Fibroblast of the aortic adventitia (primary cell): ENCODE measurements around the gene NT5C3B. TPM values are rescaled to one million over a fixed set of nuclear protein-coding genes. Genes with fewer than 3 reads are reported as not detected.

Experiments used
- DNase-seq: peaks from one replicate; pipeline ENCODE4 v3.0.0-alpha.2; 2010; ENCODE audit warnings: low read depth
- H3K4me3 ChIP-seq: 2 replicates; pipeline ENCODE4 v1.5.1; 2011; ENCODE audit warnings: low read depth, mild to moderate bottlenecking, control low read depth, low read length, moderate library complexity
- total RNA-seq: library from RNA; depleted of rRNA; stranded (reverse); fragments of >200 nt; gene quantifications from 2 replicates; pipeline ENCODE4 v1.2.3, GENCODE V29; 2012; ENCODE audit warnings: low replicate concordance
- TF ChIP-seq, protein P1 (sequence below): IDR thresholded peaks from 2 replicates; pipeline ENCODE4 v1.5.1; 2011; ENCODE audit warnings: mild to moderate bottlenecking, low read length, control low read depth, inconsistent platforms; ENCODE audit not compliant: insufficient read depth

NT5C3B gene
- total RNA-seq, 1 donor: 93.2 TPM

DNA sequence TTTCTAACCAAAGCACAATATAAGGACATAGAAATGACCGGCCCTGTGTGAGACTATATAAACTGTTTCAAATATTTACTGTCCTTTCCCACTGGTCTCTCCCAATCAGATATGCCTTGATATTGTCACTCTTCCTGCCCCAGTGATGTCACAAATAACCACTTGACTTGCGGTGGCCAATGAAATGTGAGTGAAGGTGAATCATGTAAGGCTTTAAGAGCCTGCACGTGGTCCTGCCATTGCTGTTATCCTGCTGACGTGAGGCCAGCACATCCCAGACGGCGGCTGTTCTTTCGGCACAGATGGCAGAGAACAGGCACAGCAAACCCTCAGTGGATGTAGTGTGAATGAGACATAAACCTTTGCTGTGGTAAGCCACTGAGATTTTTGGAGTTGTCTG lies 34.6 kb upstream of the NT5C3B start:
- TF ChIP-seq, protein P1, sequence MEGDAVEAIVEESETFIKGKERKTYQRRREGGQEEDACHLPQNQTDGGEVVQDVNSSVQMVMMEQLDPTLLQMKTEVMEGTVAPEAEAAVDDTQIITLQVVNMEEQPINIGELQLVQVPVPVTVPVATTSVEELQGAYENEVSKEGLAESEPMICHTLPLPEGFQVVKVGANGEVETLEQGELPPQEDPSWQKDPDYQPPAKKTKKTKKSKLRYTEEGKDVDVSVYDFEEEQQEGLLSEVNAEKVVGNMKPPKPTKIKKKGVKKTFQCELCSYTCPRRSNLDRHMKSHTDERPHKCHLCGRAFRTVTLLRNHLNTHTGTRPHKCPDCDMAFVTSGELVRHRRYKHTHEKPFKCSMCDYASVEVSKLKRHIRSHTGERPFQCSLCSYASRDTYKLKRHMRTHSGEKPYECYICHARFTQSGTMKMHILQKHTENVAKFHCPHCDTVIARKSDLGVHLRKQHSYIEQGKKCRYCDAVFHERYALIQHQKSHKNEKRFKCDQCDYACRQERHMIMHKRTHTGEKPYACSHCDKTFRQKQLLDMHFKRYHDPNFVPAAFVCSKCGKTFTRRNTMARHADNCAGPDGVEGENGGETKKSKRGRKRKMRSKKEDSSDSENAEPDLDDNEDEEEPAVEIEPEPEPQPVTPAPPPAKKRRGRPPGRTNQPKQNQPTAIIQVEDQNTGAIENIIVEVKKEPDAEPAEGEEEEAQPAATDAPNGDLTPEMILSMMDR: no peak
- H3K4me3 ChIP-seq: no peak overlapping the region
- DNase-seq: no peak

DNA sequence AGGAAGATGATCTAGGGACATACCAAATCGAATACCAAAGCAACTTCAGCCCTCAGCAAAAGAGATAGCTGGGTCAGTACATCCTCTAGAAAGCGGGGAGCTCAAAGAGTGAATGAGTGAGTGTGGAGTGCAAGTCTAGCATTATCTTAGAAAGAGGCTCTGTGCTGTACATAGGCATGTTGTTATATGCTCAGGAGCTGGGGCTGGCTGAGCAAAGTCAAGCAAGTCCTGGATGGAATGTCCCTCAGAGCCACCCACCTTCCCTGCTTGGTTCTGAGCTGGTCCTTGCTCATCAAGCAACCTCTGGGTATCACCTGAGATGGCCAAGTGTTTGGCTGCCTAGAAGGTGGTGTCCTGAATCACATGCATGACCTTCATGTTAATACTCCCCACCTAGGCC lies 34.1 kb upstream of the NT5C3B start:
- DNase-seq: no peak
- TF ChIP-seq, protein P1: no peak
- no peak overlapping the region for H3K4me3 ChIP-seq

DNA sequence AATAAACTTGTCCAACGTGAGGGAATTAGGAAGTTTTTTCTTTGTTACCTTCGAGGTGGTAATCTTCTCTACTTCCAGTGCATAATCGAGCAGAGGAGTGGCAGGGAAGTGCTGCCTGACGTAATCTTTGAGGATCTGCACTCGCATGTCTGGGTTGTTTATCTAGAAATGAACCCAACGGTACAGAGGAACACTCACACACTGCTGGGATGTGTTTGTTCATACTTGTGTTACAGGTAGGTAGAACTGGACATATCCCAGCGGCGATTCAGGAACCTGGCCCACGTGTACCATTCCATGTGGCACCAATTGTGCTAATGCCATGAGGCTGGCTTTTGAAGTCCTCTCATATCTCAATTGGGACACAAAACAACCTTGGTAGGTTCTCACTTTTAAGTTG lies 33.4 kb upstream of the NT5C3B start:
- no peak overlapping the region for H3K4me3 ChIP-seq
- TF ChIP-seq, protein P1: no peak
- DNase-seq: no peak

DNA sequence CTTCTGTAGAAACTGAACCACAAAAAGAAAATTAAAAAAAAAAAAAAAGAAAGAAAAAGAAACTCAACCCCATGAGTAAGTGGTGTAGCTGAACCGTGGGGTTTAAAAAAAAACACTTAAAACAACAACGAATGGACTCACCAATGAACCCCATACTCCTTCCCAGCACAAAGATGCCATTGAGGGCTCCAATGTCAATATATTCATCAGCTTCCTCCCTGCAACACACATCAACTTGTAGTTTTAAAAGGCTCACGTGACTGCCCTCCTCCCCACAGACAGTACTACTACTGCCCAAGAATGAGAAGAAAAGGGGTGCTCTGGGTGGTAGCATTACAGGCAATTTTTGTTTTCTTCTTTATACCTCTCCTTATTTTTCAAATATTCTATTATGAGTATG lies 32.5 kb upstream of the NT5C3B start:
- TF ChIP-seq, protein P1: no peak
- DNase-seq: no peak
- H3K4me3 ChIP-seq: no peak overlapping the region

DNA sequence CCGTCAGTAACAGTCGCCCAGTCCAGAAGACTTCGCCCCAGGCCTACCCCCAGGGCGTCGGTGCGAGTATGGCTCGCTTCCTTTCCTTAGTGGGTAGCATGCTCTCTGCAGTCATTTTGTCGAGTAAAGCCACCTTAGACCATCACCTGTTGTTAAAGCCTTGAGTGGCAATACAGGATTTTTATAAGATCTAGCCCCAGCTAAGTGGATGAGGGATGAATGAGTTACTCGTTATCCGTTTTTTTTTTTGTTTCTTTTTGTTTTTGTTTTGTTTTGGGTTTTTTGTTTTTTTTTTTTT lies 29.5 kb upstream of the NT5C3B start:
- H3K4me3 ChIP-seq: peak overlapping the region; percentile 56
- TF ChIP-seq, protein P1: no peak
- no peak for DNase-seq

DNA sequence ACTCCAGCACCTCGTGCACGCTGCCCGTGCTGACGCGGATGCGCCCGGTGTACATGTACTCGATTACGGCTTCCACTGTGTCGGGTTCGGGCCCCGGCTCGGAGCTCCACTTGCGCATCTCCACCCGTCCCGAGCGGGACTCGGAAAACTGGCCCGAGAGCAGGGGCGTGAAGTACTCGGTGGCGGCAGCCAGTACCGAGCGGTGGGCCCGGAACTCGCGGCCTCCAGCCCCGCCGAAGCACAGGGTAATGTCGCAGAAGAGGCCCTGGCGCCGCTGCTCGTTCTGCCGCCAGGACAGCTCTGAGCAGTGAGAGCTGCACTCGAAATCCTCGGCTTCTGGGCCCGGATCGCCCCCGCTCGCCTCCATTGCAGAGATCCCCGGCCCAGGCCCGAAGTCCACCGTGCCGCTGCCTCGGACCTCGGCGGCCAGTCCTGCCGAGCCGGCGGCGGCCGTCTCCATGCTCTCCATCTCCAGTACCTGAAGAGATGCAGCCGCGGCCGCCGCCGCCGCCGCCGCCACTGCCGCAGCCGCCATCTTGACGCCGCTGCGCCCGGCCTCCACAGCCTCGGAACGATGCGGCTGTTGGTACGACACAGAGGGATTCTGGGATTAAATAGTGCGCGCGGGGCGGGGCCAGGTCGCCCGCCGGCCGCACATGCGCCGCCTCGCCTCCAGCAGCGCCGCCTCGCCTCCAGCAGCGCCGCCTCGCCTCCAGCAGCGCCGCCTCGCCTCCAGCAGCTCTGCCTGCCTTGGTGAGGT lies 29.0 kb upstream of the NT5C3B start, which contains the start of gene KLHL11:
TSS of gene KLHL11 (minus strand) at position 588 of the 760 bp plus-strand sequence. CDS start at position 535, 53 bp downstream.
- peak within 1 kb of the TSS; percentile 91 for H3K4me3 ChIP-seq
- TF ChIP-seq, protein P1: peak; percentile 7
- DNase-seq: peak; percentile 83

DNA sequence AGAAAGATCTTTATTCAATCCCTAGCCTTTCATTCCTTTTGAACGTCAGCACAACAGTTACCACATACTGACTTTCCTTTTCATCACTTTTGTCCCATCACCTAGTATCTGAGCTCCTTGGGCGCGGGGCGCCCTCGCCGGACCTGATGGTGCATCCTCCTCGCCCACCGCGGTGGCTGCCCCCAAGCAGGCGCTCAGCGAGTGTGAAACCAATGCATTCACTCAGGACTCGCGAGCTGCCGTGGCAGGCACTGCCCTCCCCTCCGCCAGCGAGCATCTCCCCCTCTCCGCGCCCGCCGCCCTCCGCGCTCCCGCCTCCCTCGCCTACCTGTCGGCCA lies 28.4 kb upstream of the NT5C3B start:
- peak overlapping the region; percentile 91 for H3K4me3 ChIP-seq
- TF ChIP-seq, protein P1: no peak
- no peak for DNase-seq
